Gastroesophageal sphincter (tissue), 3 donors: ENCODE data around the gene RIPOR3.

Source experiments
- POLR2A ChIP-seq, 2 donors: fragments of 450-650 bp; IDR thresholded peaks; one replicate each; pipeline ENCODE4 v1.6.1; 2017; ENCODE audit warnings: antibody characterized with exemption in 2 of 2, mild to moderate bottlenecking in 2 of 2, moderate library complexity in 1 of 2
- POLR2AphosphoS5 ChIP-seq: sonication (generic); formaldehyde crosslinking; IDR thresholded peaks from one replicate; pipeline ENCODE4 v1.6.1; 2017; ENCODE audit warnings: antibody characterized with exemption
- TF ChIP-seq, protein P1 (sequence below), 4 experiments: fragments of 200-600 bp in 2 of 4; fragments of 450-650 bp in 2 of 4; sonication (generic) in 1 of 4; IDR thresholded peaks; one replicate each; pipeline ENCODE4 v1.5.1; 2017 to 2019; ENCODE audit warnings: antibody characterized with exemption in 4 of 4, mild to moderate bottlenecking in 2 of 4, moderate library complexity in 2 of 4

DNA sequence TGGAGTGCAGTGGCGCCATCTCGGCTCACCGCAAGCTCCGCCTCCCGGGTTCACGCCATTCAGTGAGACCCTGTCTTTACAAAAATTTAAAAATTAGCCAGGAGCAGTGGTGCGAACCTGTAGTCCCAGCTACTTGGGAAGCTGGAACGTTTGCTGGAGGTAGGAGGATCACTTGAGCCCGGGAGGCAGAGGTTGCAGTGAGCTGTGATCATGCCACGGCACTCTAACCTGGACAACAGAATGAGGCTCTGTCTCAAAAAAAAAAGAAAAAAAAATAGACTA is 34.3 kb upstream of the RIPOR3 start:
- TF ChIP-seq, protein P1, sequence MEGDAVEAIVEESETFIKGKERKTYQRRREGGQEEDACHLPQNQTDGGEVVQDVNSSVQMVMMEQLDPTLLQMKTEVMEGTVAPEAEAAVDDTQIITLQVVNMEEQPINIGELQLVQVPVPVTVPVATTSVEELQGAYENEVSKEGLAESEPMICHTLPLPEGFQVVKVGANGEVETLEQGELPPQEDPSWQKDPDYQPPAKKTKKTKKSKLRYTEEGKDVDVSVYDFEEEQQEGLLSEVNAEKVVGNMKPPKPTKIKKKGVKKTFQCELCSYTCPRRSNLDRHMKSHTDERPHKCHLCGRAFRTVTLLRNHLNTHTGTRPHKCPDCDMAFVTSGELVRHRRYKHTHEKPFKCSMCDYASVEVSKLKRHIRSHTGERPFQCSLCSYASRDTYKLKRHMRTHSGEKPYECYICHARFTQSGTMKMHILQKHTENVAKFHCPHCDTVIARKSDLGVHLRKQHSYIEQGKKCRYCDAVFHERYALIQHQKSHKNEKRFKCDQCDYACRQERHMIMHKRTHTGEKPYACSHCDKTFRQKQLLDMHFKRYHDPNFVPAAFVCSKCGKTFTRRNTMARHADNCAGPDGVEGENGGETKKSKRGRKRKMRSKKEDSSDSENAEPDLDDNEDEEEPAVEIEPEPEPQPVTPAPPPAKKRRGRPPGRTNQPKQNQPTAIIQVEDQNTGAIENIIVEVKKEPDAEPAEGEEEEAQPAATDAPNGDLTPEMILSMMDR (IDR thresholded peaks at IDR 0.05) = no peak
- TF ChIP-seq POLR2A (IDR thresholded peaks at IDR 0.05) (no peak), POLR2AphosphoS5 (no peak)
